H9 (cell line): ENCODE measurements around the gene RSBN1. TPM values are rescaled to one million over a fixed set of nuclear protein-coding genes. Genes with fewer than 3 reads are reported as not detected.

ENCODE experiments used
- DNase-seq: peaks from one replicate; pipeline ENCODE4 v3.0.0-alpha.2; 2017
- H2AFZ ChIP-seq: one replicate; pipeline ENCODE4 v1.6.1; 2013; ENCODE audit warnings: mild to moderate bottlenecking, low read length, control low read depth, moderate library complexity
- H2AK5ac ChIP-seq: 2 replicates; pipeline ENCODE4 v1.6.1; 2013; ENCODE audit warnings: low read length, control low read depth, mixed read lengths; ENCODE audit not compliant: insufficient read length
- H2BK120ac ChIP-seq: one replicate; pipeline ENCODE4 v1.6.1; 2013; ENCODE audit warnings: low read depth, mild to moderate bottlenecking, low read length, control low read depth, inconsistent platforms; ENCODE audit not compliant: poor library complexity, severe bottlenecking
- H2BK12ac ChIP-seq: 2 replicates; pipeline ENCODE4 v1.6.1; 2013; ENCODE audit warnings: low read length, control low read depth, mixed read lengths, low read depth; ENCODE audit not compliant: insufficient read length
- H2BK15ac ChIP-seq: 2 replicates; pipeline ENCODE4 v1.6.1; 2013; ENCODE audit warnings: low read depth, low read length, control low read depth
- H2BK20ac ChIP-seq: one replicate; pipeline ENCODE4 v1.6.1; 2013; ENCODE audit warnings: low read depth, mild to moderate bottlenecking, low read length, control low read depth, inconsistent platforms; ENCODE audit not compliant: poor library complexity, severe bottlenecking
- H2BK5ac ChIP-seq: 2 replicates; pipeline ENCODE4 v1.6.1; 2013; ENCODE audit warnings: low read length, control low read depth, mixed read lengths; ENCODE audit not compliant: insufficient read length
- H3K14ac ChIP-seq: 2 replicates; pipeline ENCODE4 v1.6.1; 2013; ENCODE audit warnings: low read length, control low read depth; ENCODE audit not compliant: insufficient read depth
- H3K18ac ChIP-seq: 2 replicates; pipeline ENCODE4 v1.6.1; 2013; ENCODE audit warnings: low read depth, mild to moderate bottlenecking, mixed read lengths, low read length, control low read depth; ENCODE audit not compliant: insufficient read length
- H3K23ac ChIP-seq: 2 replicates; pipeline ENCODE4 v1.6.1; 2013; ENCODE audit warnings: low read length, control low read depth, mixed read lengths, low read depth; ENCODE audit not compliant: insufficient read length
- H3K23me2 ChIP-seq: 2 replicates; pipeline ENCODE4 v1.6.1; 2013; ENCODE audit warnings: low read depth, mild to moderate bottlenecking, mixed read lengths, low read length, control low read depth; ENCODE audit not compliant: insufficient read length, poor library complexity, severe bottlenecking
- H3K27ac ChIP-seq: 2 replicates; pipeline ENCODE4 v1.5.1; 2013; ENCODE audit warnings: low read length, control low read depth, mixed read lengths, low read depth; ENCODE audit not compliant: insufficient read length
- H3K27me3 ChIP-seq: 2 replicates; pipeline ENCODE4 v1.6.1; 2013; ENCODE audit warnings: low read length, control low read depth, inconsistent platforms; ENCODE audit not compliant: insufficient read depth
- H3K4ac ChIP-seq: 2 replicates; pipeline ENCODE4 v1.6.1; 2013; ENCODE audit warnings: low read depth, mild to moderate bottlenecking, control low read depth, inconsistent platforms, low read length, moderate library complexity
- H3K4me1 ChIP-seq: 2 replicates; pipeline ENCODE4 v1.6.1; 2013; ENCODE audit warnings: low read length, control low read depth, inconsistent platforms; ENCODE audit not compliant: insufficient read depth
- H3K4me2 ChIP-seq: 2 replicates; pipeline ENCODE4 v1.6.1; 2013; ENCODE audit warnings: low read length, control low read depth, mixed read lengths; ENCODE audit not compliant: insufficient read length, insufficient read depth
- H3K56ac ChIP-seq: 2 replicates; pipeline ENCODE4 v1.6.1; 2013; ENCODE audit warnings: low read depth, mild to moderate bottlenecking, mixed read lengths, low read length, control low read depth; ENCODE audit not compliant: insufficient read length
- H3K79me1 ChIP-seq: 2 replicates; pipeline ENCODE4 v1.6.1; 2013; ENCODE audit warnings: low read depth, mild to moderate bottlenecking, moderate library complexity, low read length, control low read depth, inconsistent platforms; ENCODE audit not compliant: insufficient read depth, poor library complexity, severe bottlenecking
- H3K79me2 ChIP-seq: 2 replicates; pipeline ENCODE4 v1.6.1; 2013; ENCODE audit warnings: low read length, control low read depth, inconsistent platforms; ENCODE audit not compliant: insufficient read depth
- H3K9ac ChIP-seq: 2 replicates; pipeline ENCODE4 v1.6.1; 2013; ENCODE audit warnings: low read length, control low read depth, mixed read lengths; ENCODE audit not compliant: insufficient read length; ENCODE audit errors: extremely low read depth
- H3K9me3 ChIP-seq: one replicate; pipeline ENCODE4 v1.6.1; 2013; ENCODE audit warnings: low read depth, low read length, inconsistent platforms; ENCODE audit not compliant: control insufficient read depth
- H3T11ph ChIP-seq: one replicate; pipeline ENCODE4 v1.6.1; 2013; ENCODE audit warnings: mild to moderate bottlenecking, low read length, control low read depth, inconsistent platforms
- H4K20me1 ChIP-seq: one replicate; pipeline ENCODE4 v1.6.1; 2013; ENCODE audit not compliant: control insufficient read depth, insufficient read length, insufficient read depth
- H4K5ac ChIP-seq: 2 replicates; pipeline ENCODE4 v1.6.1; 2013; ENCODE audit warnings: low read depth, mild to moderate bottlenecking, mixed read lengths, low read length, control low read depth; ENCODE audit not compliant: insufficient read length
- H4K8ac ChIP-seq: replicated peaks from 2 replicates; pipeline ENCODE4 v1.6.1; 2013; ENCODE audit warnings: low read length, control low read depth, mixed read lengths, low read depth; ENCODE audit not compliant: insufficient read length
- H4K91ac ChIP-seq: 2 replicates; pipeline ENCODE4 v1.6.1; 2013; ENCODE audit warnings: low read depth, mild to moderate bottlenecking, moderate library complexity, mixed read lengths, low read length, control low read depth; ENCODE audit not compliant: insufficient read length
- H3K27ac Mint-ChIP-seq, 3 experiments: 2 replicates in 2 of 3; 3 replicates in 1 of 3; pipeline ENCODE4 v1.8.0; 2020 to 2021; ENCODE audit warnings: mixed read lengths in 3 of 3, mild to moderate bottlenecking in 1 of 3, moderate library complexity in 1 of 3
- H3K27me3 Mint-ChIP-seq: 2 replicates; pipeline ENCODE4 v1.8.0; 2021; ENCODE audit warnings: low read depth, mild to moderate bottlenecking, moderate library complexity, mixed read lengths
- H3K36me3 Mint-ChIP-seq, 3 experiments: 2 replicates in 2 of 3; 3 replicates in 1 of 3; pipeline ENCODE4 v1.8.0; 2020 to 2021; ENCODE audit warnings: low read depth in 3 of 3, mixed read lengths in 3 of 3; ENCODE audit not compliant: insufficient read depth in 1 of 3
- H3K4me1 Mint-ChIP-seq, 2 experiments: 2 replicates each; pipeline ENCODE4 v1.8.0; 2020; ENCODE audit warnings: mixed read lengths in 2 of 2
- H3K4me3 Mint-ChIP-seq, 2 experiments: 2 replicates in 1 of 2; 3 replicates in 1 of 2; pipeline ENCODE4 v1.8.0; 2020 to 2021; ENCODE audit warnings: mild to moderate bottlenecking in 2 of 2, mixed read lengths in 2 of 2, moderate library complexity in 1 of 2
- H3K9me3 Mint-ChIP-seq, 2 experiments: 2 replicates in 1 of 2; 3 replicates in 1 of 2; pipeline ENCODE4 v1.8.0; 2020; ENCODE audit warnings: mild to moderate bottlenecking in 2 of 2, mixed read lengths in 2 of 2, moderate library complexity in 1 of 2
- WGBS: extraction: QIAGEN DNeasy Blood & Tissue Kit; methylation state at CpG from one replicate; pipeline ENCODE4 v1.1.7; 2013; ENCODE audit warnings: missing lambda C conversion rate, low lambda C conversion rate, mixed read lengths; ENCODE audit not compliant: insufficient read length; ENCODE audit errors: extremely low coverage; 5-methylcytosine and 5-hydroxymethylcytosine counted together
- total RNA-seq: library from RNA; stranded (reverse); gene quantifications from 2 replicates; pipeline ENCODE4 v1.2.1, GENCODE V29; 2021
- TF ChIP-seq, protein P1 (sequence below): fragments of 200-600 bp; sonication (generic); conservative IDR thresholded peaks from 3 replicates; pipeline ENCODE4 v1.8.0; 2021; ENCODE audit warnings: antibody characterized with exemption, mild to moderate bottlenecking

RSBN1 gene
- total RNA-seq, 1 experiment from 2014 or later = 11.0 TPM

GRCh38 chr1:113732802-113733201 is 79.5 kb downstream of the RSBN1 start:
- Mint-ChIP-seq H3K4me3 (no peak overlapping the region), H3K36me3 (peaks cover 21 to 48% (median 45%) of the 10 kb centered on the region in 3 experiments), H3K9me3 (no peaks in the 10 kb centered on the region), H3K27me3 (no peaks in the 10 kb centered on the region), H3K27ac (no peak overlapping the region), H3K4me1 (no peaks in the 10 kb centered on the region)
- no peaks in the 10 kb centered on the region for H3K9me3 ChIP-seq
- no peak overlapping the region for H3K9ac ChIP-seq
- no peak overlapping the region for H2BK12ac ChIP-seq
- no peak overlapping the region for H3K27ac ChIP-seq
- DNase-seq = no peak
- no peak overlapping the region for H3K23ac ChIP-seq
- TF ChIP-seq, protein P1, sequence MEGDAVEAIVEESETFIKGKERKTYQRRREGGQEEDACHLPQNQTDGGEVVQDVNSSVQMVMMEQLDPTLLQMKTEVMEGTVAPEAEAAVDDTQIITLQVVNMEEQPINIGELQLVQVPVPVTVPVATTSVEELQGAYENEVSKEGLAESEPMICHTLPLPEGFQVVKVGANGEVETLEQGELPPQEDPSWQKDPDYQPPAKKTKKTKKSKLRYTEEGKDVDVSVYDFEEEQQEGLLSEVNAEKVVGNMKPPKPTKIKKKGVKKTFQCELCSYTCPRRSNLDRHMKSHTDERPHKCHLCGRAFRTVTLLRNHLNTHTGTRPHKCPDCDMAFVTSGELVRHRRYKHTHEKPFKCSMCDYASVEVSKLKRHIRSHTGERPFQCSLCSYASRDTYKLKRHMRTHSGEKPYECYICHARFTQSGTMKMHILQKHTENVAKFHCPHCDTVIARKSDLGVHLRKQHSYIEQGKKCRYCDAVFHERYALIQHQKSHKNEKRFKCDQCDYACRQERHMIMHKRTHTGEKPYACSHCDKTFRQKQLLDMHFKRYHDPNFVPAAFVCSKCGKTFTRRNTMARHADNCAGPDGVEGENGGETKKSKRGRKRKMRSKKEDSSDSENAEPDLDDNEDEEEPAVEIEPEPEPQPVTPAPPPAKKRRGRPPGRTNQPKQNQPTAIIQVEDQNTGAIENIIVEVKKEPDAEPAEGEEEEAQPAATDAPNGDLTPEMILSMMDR = no peak
- H3K79me2 ChIP-seq = no peaks in the 10 kb centered on the region
- H3T11ph ChIP-seq = no peak overlapping the region
- WGBS = no CpG with 5 or more reads among the region's 5 CpGs
- H4K8ac ChIP-seq = no peak overlapping the region
- no peaks in the 10 kb centered on the region for H3K23me2 ChIP-seq
- H2BK15ac ChIP-seq = no peak overlapping the region
- no peak overlapping the region for H2BK120ac ChIP-seq
- H2AK5ac ChIP-seq = no peak overlapping the region
- H4K5ac ChIP-seq = no peak overlapping the region
- H3K4ac ChIP-seq = no peak overlapping the region
- no peak overlapping the region for H4K91ac ChIP-seq
- no peak overlapping the region for H3K4me2 ChIP-seq
- H3K56ac ChIP-seq = no peak overlapping the region
- H3K79me1 ChIP-seq = no peaks in the 10 kb centered on the region
- no peak overlapping the region for H2AFZ ChIP-seq
- no peaks in the 10 kb centered on the region for H3K27me3 ChIP-seq
- H3K4me1 ChIP-seq = no peaks in the 10 kb centered on the region
- H4K20me1 ChIP-seq = no peaks in the 10 kb centered on the region
- H2BK5ac ChIP-seq = no peak overlapping the region
- no peak overlapping the region for H3K18ac ChIP-seq
- no peak overlapping the region for H3K14ac ChIP-seq
- no peak overlapping the region for H2BK20ac ChIP-seq
